HepG2 (cell line): ENCODE measurements around the gene CCDC170. TPM values are rescaled to one million over a fixed set of nuclear protein-coding genes. Genes with fewer than 3 reads are reported as not detected.

Source experiments
- ATAC-seq: fragments of 200-7000 bp; cut with Tn5 transposase; 3 replicates; pipeline ENCODE4 v1.9.1; 2020; ENCODE audit warnings: mild to moderate bottlenecking, moderate library complexity
- BruUV-seq: library from RNA; stranded (reverse); fragments of 400-500 nt; replicated peaks from 2 replicates; lab custom pipeline; 2021; lab: Mats Ljungman, UMichigan
- CTCF ChIA-PET: fragments of 300-600 bp; formaldehyde crosslinking; extraction: SDS; loops from one replicate; lab custom pipeline; 2021; ENCODE audit warnings: low total read pairs, inconsistent platforms, low intra/inter-chr PET ratio; lab: Yijun Ruan, JAX
- POLR2A ChIA-PET: fragments of 350-600 bp; sonication (Branson Sonifier 250); formaldehyde crosslinking; loops from one replicate; lab custom pipeline; 2020; ENCODE audit warnings: antibody characterized with exemption, inconsistent platforms; lab: Yijun Ruan, JAX
- DNase-seq: peaks from one replicate; pipeline ENCODE4 v3.0.0-alpha.2; 2015; ENCODE audit warnings: low spot score
- FAIRE-seq: peaks from 3 replicates; lab custom pipeline; 2011; peaks lifted over from hg19 to GRCh38; lab: Jason Lieb, UNC
- H2AFZ ChIP-seq: one replicate; pipeline ENCODE4 v1.6.1; 2011; ENCODE audit warnings: low read length, inconsistent platforms
- H3K27ac ChIP-seq: fragments of 300-600 bp; 3 replicates; pipeline ENCODE4 v1.8.0; 2011; ENCODE audit warnings: mixed run types, mild to moderate bottlenecking, mixed read lengths, low read length, inconsistent platforms; ENCODE audit not compliant: insufficient read depth; ENCODE audit errors: extremely low read length
- H3K27me3 ChIP-seq, 2 experiments: fragments of 200-600 bp in 1 of 2; 2 replicates in 1 of 2; 3 replicates in 1 of 2; pipeline versions ENCODE4 v1.6.0 to v1.8.0; 2011; ENCODE audit warnings: low read length in 2 of 2, mild to moderate bottlenecking in 2 of 2, moderate library complexity in 2 of 2, inconsistent platforms in 1 of 2; ENCODE audit not compliant: insufficient read depth in 2 of 2, control insufficient read depth in 1 of 2
- H3K36me3 ChIP-seq, 2 experiments: fragments of 200-600 bp in 1 of 2; replicated peaks in 1 of 2; 2 replicates in 1 of 2; 3 replicates in 1 of 2; pipeline versions ENCODE4 v1.5.1 to v1.8.0; 2011; ENCODE audit warnings: low read length in 2 of 2, inconsistent platforms in 1 of 2; ENCODE audit not compliant: insufficient read depth in 2 of 2, control insufficient read depth in 1 of 2
- H3K4me1 ChIP-seq: 2 replicates; pipeline ENCODE4 v1.5.1; 2012; ENCODE audit warnings: low read length, inconsistent platforms; ENCODE audit not compliant: insufficient read depth
- H3K4me2 ChIP-seq: 2 replicates; pipeline ENCODE4 v1.6.0; 2011; ENCODE audit warnings: low read depth, low read length, inconsistent platforms
- H3K4me3 ChIP-seq, 3 experiments: fragments of 200-600 bp in 1 of 3; sonication (generic), shearing (Covaris generic) in 1 of 3; replicated peaks in 1 of 3; 2 replicates each; pipeline ENCODE4 v1.5.1; 2011 to 2016; ENCODE audit warnings: low read length in 3 of 3, inconsistent platforms in 2 of 3, low read depth in 2 of 3, mild to moderate bottlenecking in 2 of 3, control low read depth in 1 of 3, mixed read lengths in 1 of 3; ENCODE audit not compliant: insufficient read depth in 1 of 3
- H3K79me2 ChIP-seq: one replicate; pipeline ENCODE4 v1.6.1; 2011; ENCODE audit warnings: low read length, inconsistent platforms; ENCODE audit not compliant: insufficient read depth
- H3K9ac ChIP-seq: 2 replicates; pipeline ENCODE4 v1.6.0; 2011; ENCODE audit warnings: mild to moderate bottlenecking, low read depth, low read length, inconsistent platforms; ENCODE audit not compliant: insufficient read depth
- H3K9me3 ChIP-seq: 2 replicates; pipeline ENCODE4 v1.5.1; 2012; ENCODE audit warnings: mild to moderate bottlenecking, low read length
- H4K20me1 ChIP-seq: 2 replicates; pipeline ENCODE4 v1.6.0; 2011; ENCODE audit warnings: inconsistent platforms, mild to moderate bottlenecking, low read length, moderate library complexity; ENCODE audit not compliant: insufficient read depth
- AGO1 ChIP-seq: fragments of 200-400 bp; formaldehyde crosslinking; IDR thresholded peaks from 2 replicates; pipeline ENCODE4 v1.6.1; 2017; ENCODE audit warnings: mild to moderate bottlenecking, low read depth, low read length, moderate library complexity; ENCODE audit not compliant: poor library complexity, severe bottlenecking
- GATA4 ChIP-seq: sonication (generic); IDR thresholded peaks from 2 replicates; pipeline ENCODE4 v1.6.1; 2016; ENCODE audit warnings: antibody characterized with exemption, low read depth, borderline replicate concordance
- HMGA1 ChIP-seq: sonication (generic); formaldehyde crosslinking; conservative IDR thresholded peaks from 2 replicates; pipeline ENCODE4 v1.4.0; 2020; ENCODE audit warnings: missing genetic modification reagents
- KLF6 ChIP-seq: IDR thresholded peaks from 2 replicates; pipeline ENCODE4 v1.8.0; 2016; ENCODE audit warnings: missing biosample characterization, missing genetic modification reagents
- PHB2 ChIP-seq: fragments of 450-650 bp; IDR thresholded peaks from 2 replicates; pipeline ENCODE4 v1.6.1; 2018; ENCODE audit not compliant: partially characterized antibody
- SIN3B ChIP-seq: fragments of 150-350 bp; IDR thresholded peaks from 2 replicates; pipeline ENCODE4 v1.6.1; 2014; ENCODE audit warnings: low read length
- ZBTB40 ChIP-seq, 2 experiments: fragments of 450-650 bp in 1 of 2; sonication (generic) in 1 of 2; formaldehyde crosslinking in 1 of 2; IDR thresholded peaks; 2 replicates each; pipeline versions ENCODE4 v1.6.1 to v1.8.0; 2016 to 2022; ENCODE audit warnings: antibody characterized with exemption in 1 of 2, mild to moderate bottlenecking in 1 of 2, missing genetic modification reagents in 1 of 2
- ZMAT5 ChIP-seq: sonication (generic); formaldehyde crosslinking; IDR thresholded peaks from 2 replicates; pipeline ENCODE4 v1.5.0; 2020; ENCODE audit warnings: mild to moderate bottlenecking, low read depth, missing genetic modification reagents, borderline replicate concordance
- ZNF18 ChIP-seq: sonication (generic); formaldehyde crosslinking; IDR thresholded peaks from 2 replicates; pipeline ENCODE4 v1.8.0; 2022; ENCODE audit warnings: mild to moderate bottlenecking, missing genetic modification reagents; ENCODE audit not compliant: insufficient replicate concordance
- ZNF260 ChIP-seq: sonication (generic); formaldehyde crosslinking; IDR thresholded peaks from 2 replicates; pipeline ENCODE4 v1.4.0; 2020; ENCODE audit warnings: missing genetic modification reagents, low read depth, mild to moderate bottlenecking, borderline replicate concordance
- ZNF3 ChIP-seq: IDR thresholded peaks from 2 replicates; pipeline ENCODE4 v1.7.0; 2017; ENCODE audit warnings: inconsistent platforms
- ZNF557 ChIP-seq: sonication (generic); formaldehyde crosslinking; IDR thresholded peaks from 2 replicates; pipeline ENCODE4 v1.4.0; 2020; ENCODE audit warnings: missing genetic modification reagents
- ZSCAN21 ChIP-seq: sonication (generic); formaldehyde crosslinking; IDR thresholded peaks from 2 replicates; pipeline ENCODE4 v1.8.0; 2022; ENCODE audit warnings: mild to moderate bottlenecking, missing genetic modification reagents, moderate library complexity, borderline replicate concordance
- WGBS: methylation state at CpG from one replicate; pipeline ENCODE4 v1.1.6; 2017; ENCODE audit warnings: low lambda C conversion rate; 5-methylcytosine and 5-hydroxymethylcytosine counted together
- in situ Hi-C: cut with HindIII; loops from 2 replicates; pipeline ENCODE4 v1.10.0; 2017; ENCODE audit warnings: low pct_unique_long_range_greater_than_20kb; ENCODE audit not compliant: extremely low pct_ligation_motif_present
- intact Hi-C: fragments of 100-400 bp; cut with micrococcal nuclease; formaldehyde crosslinking; loops from one replicate; pipeline ENCODE4 v1.10.0; 2022; ENCODE audit not compliant: unreplicated experiment
- polyA plus RNA-seq, 8 experiments: library from polyadenylated mRNA; depleted of rRNA in 3 of 8; stranded (reverse) in 7 of 8; unstranded in 1 of 8; fragments of >200 nt; fragmentation: Illumina TruSeq in 4 of 8; extraction: Trizol in 4 of 8; gene quantifications; 2 replicates each; pipeline versions ENCODE4 v1.2.1 to v1.2.3, GENCODE V29; 2011 to 2016; ENCODE audit warnings: low read depth in 4 of 8, missing spikeins in 1 of 8, mixed read lengths in 1 of 8; ENCODE audit not compliant: insufficient read depth in 1 of 8
- total RNA-seq, 5 experiments: library from RNA; depleted of rRNA; stranded (reverse); fragments of >200 nt; fragmentation: Illumina TruSeq; extraction: Trizol; gene quantifications; 2 replicates each; pipeline ENCODE4 v1.2.3, GENCODE V29; 2016; ENCODE audit warnings: low read depth in 1 of 5

Gene CCDC170
- total and polyA plus RNA-seq, 2 of the 13 experiments (the other 11 are each of a cell fraction or from before 2014, with no cell fraction given): 0.90 to 5.1 TPM

- peak; percentile 57 for DNase-seq
- no TSS peak for BruUV-seq
- peaks cover 63% of the 10 kb centered on the region for H3K4me1 ChIP-seq
- POLR2A ChIA-PET: no interaction called here
- in situ Hi-C loops (no loop called here), intact Hi-C loops (loop anchor here (2.0 to 10.0 kb wide), 5 partner anchors 52 to 780 kb away; no protein-coding TSS in a partner anchor)
- CTCF ChIA-PET: no interaction called here
- 1% methylated on average over 37 of the region's 43 CpGs for WGBS
- no peaks in the 10 kb centered on the region for H4K20me1 ChIP-seq
- no peaks in the 10 kb centered on the region for H3K36me3 ChIP-seq
- peak overlapping the region; percentile 95 to 99 (median 97) for H3K4me3 ChIP-seq
- FAIRE-seq: no peak
- H3K27ac ChIP-seq: peak overlapping the region; percentile 86
- no peaks in the 10 kb centered on the region; a peak in 1 of 5 replicates for H3K27me3 ChIP-seq
- peak overlapping the region; percentile 75 for H2AFZ ChIP-seq
- peak overlapping the region; percentile 90 for H3K9ac ChIP-seq
- no peaks in the 10 kb centered on the region for H3K9me3 ChIP-seq
- peak overlapping the region; percentile 88 for H3K4me2 ChIP-seq
- H3K79me2 ChIP-seq: no peaks in the 10 kb centered on the region
- peak; percentile 27 for ATAC-seq
- peak; percentile 69 for TF ChIP-seq AGO1
- TF ChIP-seq HMGA1 (CRISPR knock-in tag): no peak
- no peak for TF ChIP-seq ZSCAN21
- TF ChIP-seq ZBTB40 (IDR thresholded peaks at IDR 0.05): no peak
- TF ChIP-seq ZBTB40 (CRISPR knock-in tag; IDR thresholded peaks at IDR 0.05): no peak
- TF ChIP-seq KLF6 (CRISPR knock-in tag): no peak
- peak; percentile 78; the same call in 1 of the 2 replicates for TF ChIP-seq ZNF557 (CRISPR knock-in tag)
- no peak for TF ChIP-seq PHB2
- TF ChIP-seq ZNF18 (CRISPR knock-in tag): peak; percentile 51
- TF ChIP-seq ZNF260 (CRISPR knock-in tag): no peak
- no peak for TF ChIP-seq GATA4
- no peak for TF ChIP-seq SIN3B
- TF ChIP-seq ZMAT5 (CRISPR knock-in tag): no peak
- TF ChIP-seq ZNF3: no peak
Measured at GRCh38 chr6:151494235-151494935, 568 bp downstream of the CCDC170 start.
